ENCODE data around the gene ADGRL3. TPM values are rescaled to one million over a fixed set of nuclear protein-coding genes. Genes with fewer than 3 reads are reported as not detected.

ADGRL3 gene
- total and polyA plus RNA-seq, 12 donors = 2.4 to 182 (median 22.1) TPM

DNA sequence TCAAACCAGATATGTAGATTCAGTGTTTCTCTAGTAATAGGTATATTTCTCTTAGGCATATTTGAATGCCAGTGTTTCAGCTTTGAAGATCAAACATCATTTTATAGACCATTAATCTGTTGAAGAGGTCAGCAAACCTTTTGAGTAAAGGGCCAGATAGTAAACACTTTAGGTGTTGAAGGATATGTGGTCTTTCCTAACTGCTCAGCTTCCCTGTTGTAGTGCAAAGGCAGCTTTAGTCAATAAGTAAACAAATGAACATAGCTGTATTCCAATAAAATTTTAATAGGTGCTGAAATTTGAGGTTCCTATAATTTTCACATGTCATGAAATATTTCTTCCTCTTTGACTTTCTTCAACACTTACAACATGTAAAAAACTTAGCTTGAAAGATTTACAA is 201.6 kb downstream of the ADGRL3 start:
- Histone ChIP-seq H3K4me1 (replicated peaks in 1 of 2) (no peaks in the 10 kb centered on the region), H3K36me3 (replicated peaks in 1 of 2) (no peaks in the 10 kb centered on the region), H3K4me3 (no peak overlapping the region), H3K9me3 (replicated peaks in 1 of 3) (no peaks in the 10 kb centered on the region), H3K27ac (no peak overlapping the region), H3K27me3 (no peaks in the 10 kb centered on the region)
- TF ChIP-seq, protein P1, sequence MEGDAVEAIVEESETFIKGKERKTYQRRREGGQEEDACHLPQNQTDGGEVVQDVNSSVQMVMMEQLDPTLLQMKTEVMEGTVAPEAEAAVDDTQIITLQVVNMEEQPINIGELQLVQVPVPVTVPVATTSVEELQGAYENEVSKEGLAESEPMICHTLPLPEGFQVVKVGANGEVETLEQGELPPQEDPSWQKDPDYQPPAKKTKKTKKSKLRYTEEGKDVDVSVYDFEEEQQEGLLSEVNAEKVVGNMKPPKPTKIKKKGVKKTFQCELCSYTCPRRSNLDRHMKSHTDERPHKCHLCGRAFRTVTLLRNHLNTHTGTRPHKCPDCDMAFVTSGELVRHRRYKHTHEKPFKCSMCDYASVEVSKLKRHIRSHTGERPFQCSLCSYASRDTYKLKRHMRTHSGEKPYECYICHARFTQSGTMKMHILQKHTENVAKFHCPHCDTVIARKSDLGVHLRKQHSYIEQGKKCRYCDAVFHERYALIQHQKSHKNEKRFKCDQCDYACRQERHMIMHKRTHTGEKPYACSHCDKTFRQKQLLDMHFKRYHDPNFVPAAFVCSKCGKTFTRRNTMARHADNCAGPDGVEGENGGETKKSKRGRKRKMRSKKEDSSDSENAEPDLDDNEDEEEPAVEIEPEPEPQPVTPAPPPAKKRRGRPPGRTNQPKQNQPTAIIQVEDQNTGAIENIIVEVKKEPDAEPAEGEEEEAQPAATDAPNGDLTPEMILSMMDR (IDR thresholded peaks at IDR 0.05) = no peak
- TF ChIP-seq POLR2A (IDR thresholded peaks at IDR 0.05) = no peak
- intact Hi-C loops (cut with DNase I) = no loop called here
- DNase-seq = no peak

DNA sequence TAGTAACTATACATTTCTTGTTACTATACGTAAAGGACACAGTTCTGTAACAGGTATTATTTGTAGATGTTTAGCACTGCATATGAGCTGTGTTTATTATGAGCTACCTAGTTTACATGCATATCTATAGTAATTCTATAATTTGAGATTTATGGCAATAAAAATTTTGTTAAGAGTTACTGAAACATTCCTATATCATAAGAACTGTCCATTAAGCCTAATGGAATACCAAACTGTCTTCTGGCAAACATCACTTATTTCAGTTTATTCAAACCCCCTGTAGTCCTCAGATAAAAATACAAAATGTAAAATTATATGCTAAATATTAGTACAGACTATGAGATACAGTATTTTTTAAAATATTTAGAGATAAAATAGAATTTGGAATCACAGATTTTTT is 205.2 kb downstream of the ADGRL3 start:
- TF ChIP-seq, protein P1 (IDR thresholded peaks at IDR 0.05) = no peak
- TF ChIP-seq POLR2A (IDR thresholded peaks at IDR 0.05) = no peak
- WGBS, 4 donors = 91 to 98% (median 95%) methylated on average over 1 of the region's 1 CpG
- H3K4me3 ChIP-seq = no peak overlapping the region
- no peak for DNase-seq
- H3K9me3 ChIP-seq (replicated peaks in 1 of 3) = no peaks in the 10 kb centered on the region
- no peaks in the 10 kb centered on the region for H3K36me3 ChIP-seq (replicated peaks in 1 of 2)
- no peaks in the 10 kb centered on the region for H3K4me1 ChIP-seq (replicated peaks in 1 of 2)
- H3K27ac ChIP-seq = no peak overlapping the region
- intact Hi-C loops (cut with DNase I) = no loop called here
- no peaks in the 10 kb centered on the region for H3K27me3 ChIP-seq

DNA sequence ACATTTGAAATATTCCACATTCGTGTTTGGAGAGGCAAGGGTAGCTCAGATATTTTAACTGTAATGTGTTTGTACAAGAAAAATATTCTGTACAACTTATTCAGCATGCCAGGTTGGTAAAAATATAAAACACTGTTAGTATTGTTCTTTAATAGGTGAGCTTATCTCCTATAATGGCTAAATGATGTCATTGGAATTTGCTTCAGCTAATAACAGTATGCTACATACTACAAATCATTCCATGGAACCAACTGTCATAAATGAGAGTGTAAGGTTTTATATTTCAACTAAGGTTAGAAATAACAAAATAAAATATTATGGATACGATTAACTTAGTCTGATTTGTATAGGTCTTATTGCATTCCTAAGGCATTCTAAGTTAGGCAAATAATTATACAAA is 206.6 kb downstream of the ADGRL3 start:
- Histone ChIP-seq H3K36me3 (replicated peaks in 1 of 2) (no peaks in the 10 kb centered on the region), H3K4me3 (no peak overlapping the region), H3K9me3 (replicated peaks in 1 of 3) (no peaks in the 10 kb centered on the region), H3K4me1 (replicated peaks in 1 of 2) (no peaks in the 10 kb centered on the region), H3K27ac (no peak overlapping the region), H3K27me3 (no peaks in the 10 kb centered on the region)
- intact Hi-C loops (cut with DNase I) = no loop called here
- TF ChIP-seq, protein P1 (IDR thresholded peaks at IDR 0.05) = no peak
- TF ChIP-seq POLR2A (IDR thresholded peaks at IDR 0.05) = no peak
- no peak for DNase-seq
- 72 to 85% (median 79%) methylated on average over 2 of the region's 2 CpGs for WGBS, 4 donors

DNA sequence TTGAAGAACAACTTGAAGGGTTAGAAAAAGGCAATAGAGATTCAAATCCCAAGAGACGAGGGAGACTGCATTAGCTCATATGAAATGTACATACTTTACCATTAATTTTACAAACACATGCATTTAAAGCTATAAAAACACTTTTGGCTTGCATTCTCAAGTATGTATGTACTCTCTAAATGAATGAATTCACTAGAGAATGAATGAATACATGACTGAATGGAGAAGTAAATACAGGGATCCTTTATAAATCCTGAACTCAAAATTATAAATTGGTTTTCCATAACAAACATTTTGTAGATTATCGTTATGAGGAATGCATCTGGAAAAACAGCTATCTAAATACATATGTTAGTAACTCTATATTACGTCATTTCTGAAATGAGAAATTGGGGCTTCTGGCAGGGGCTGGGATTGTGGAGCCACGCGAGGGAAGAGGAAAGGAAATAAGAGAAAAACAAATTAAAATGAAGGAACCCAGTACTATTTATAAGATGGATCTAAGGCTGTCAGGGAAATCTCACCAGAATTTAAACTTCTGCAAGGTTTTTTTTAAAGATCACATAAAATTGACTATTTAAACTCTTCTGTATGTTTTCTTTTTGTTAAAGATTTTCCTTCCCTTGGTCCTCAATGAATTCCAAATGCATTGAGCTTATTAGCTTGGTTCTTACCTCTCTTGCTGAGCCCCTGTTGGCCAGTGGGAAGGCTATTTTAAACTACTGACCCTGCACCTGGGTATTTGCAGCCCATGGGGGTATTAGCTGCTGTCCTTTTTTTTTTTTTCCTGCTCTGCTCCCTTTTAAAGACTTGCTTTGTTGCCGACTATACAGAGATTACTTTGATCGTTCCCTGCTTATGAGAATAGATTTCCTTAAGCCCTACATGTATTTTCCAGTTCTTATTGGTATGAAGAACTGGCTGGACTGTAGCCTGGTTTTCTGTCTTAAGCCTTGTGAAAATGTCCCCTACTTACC is 207.8 kb downstream of the ADGRL3 start:
- TF ChIP-seq, protein P1 (IDR thresholded peaks at IDR 0.05) = no peak
- no peak for TF ChIP-seq POLR2A (IDR thresholded peaks at IDR 0.05)
- Histone ChIP-seq H3K4me3 (no peak overlapping the region), H3K36me3 (replicated peaks in 1 of 2) (no peaks in the 10 kb centered on the region), H3K27me3 (no peaks in the 10 kb centered on the region), H3K4me1 (replicated peaks in 1 of 2) (no peaks in the 10 kb centered on the region), H3K27ac (no peak overlapping the region), H3K9me3 (replicated peaks in 1 of 3) (no peaks in the 10 kb centered on the region)
- 77 to 84% (median 78%) methylated on average over 7 of the region's 7 CpGs for WGBS, 4 donors
- intact Hi-C loops (cut with DNase I) = no loop called here
- no peak for DNase-seq

Measured in adrenal gland (tissue), 12 donors.